Activated CD8-positive, alpha-beta T cell treated with anti-CD3 and anti-CD28 coated beads for 36 hours (primary cell): ENCODE data around the gene TSPYL6. TPM values are rescaled to one million over a fixed set of nuclear protein-coding genes. Genes with fewer than 3 reads are reported as not detected.
"Not testable (repeated sequence)": the region's sequence is repeated elsewhere in the genome, so short reads cannot be mapped to it uniquely, and the experiment has no call there.

Experiments
- ATAC-seq: fragments of 200-7000 bp; cut with Tn5 transposase; one replicate; pipeline ENCODE4 v1.10.0; 2021; ENCODE audit warnings: mild to moderate bottlenecking, moderate library complexity
- CTCF ChIA-PET: fragments of 350-600 bp; sonication (Branson Sonifier 250); formaldehyde crosslinking; loops from one replicate; lab custom pipeline; 2021; ENCODE audit warnings: antibody characterized with exemption; lab: Charles Lee
- POLR2A ChIA-PET: fragments of 350-600 bp; sonication (Branson Sonifier 250); formaldehyde crosslinking; loops from one replicate; lab custom pipeline; 2021; ENCODE audit warnings: antibody characterized with exemption; lab: Charles Lee
- DNase-seq: peaks from one replicate; pipeline ENCODE4 v3.0.0-alpha.2; 2020
- H3K27ac Mint-ChIP-seq: one replicate; pipeline ENCODE4 v1.8.0; 2021; ENCODE audit warnings: mild to moderate bottlenecking, mixed read lengths
- H3K27me3 Mint-ChIP-seq: one replicate; pipeline ENCODE4 v1.8.0; 2021; ENCODE audit warnings: mixed read lengths
- H3K36me3 Mint-ChIP-seq: one replicate; pipeline ENCODE4 v1.8.0; 2021; ENCODE audit warnings: low read depth, mixed read lengths
- H3K4me1 Mint-ChIP-seq: one replicate; pipeline ENCODE4 v1.8.0; 2021; ENCODE audit warnings: low read depth, mixed read lengths
- H3K4me3 Mint-ChIP-seq: one replicate; pipeline ENCODE4 v1.8.0; 2021; ENCODE audit warnings: mild to moderate bottlenecking, moderate library complexity, mixed read lengths
- H3K9me3 Mint-ChIP-seq: one replicate; pipeline ENCODE4 v1.8.0; 2021; ENCODE audit warnings: mixed read lengths
- CTCF ChIP-seq: fragments of 200-600 bp; IDR thresholded peaks from one replicate; pipeline ENCODE4 v1.8.0; 2022; ENCODE audit warnings: antibody characterized with exemption, mild to moderate bottlenecking
- intact Hi-C: fragments of 100-400 bp; cut with micrococcal nuclease; formaldehyde crosslinking; loops from one replicate; pipeline ENCODE4 v1.10.0; 2022
- total RNA-seq, 2 experiments: library from RNA; stranded (reverse); gene quantifications; one replicate each; pipeline ENCODE4 v1.2.3, GENCODE V29; 2021

The TSPYL6 gene
- total RNA-seq = not detected

DNA sequence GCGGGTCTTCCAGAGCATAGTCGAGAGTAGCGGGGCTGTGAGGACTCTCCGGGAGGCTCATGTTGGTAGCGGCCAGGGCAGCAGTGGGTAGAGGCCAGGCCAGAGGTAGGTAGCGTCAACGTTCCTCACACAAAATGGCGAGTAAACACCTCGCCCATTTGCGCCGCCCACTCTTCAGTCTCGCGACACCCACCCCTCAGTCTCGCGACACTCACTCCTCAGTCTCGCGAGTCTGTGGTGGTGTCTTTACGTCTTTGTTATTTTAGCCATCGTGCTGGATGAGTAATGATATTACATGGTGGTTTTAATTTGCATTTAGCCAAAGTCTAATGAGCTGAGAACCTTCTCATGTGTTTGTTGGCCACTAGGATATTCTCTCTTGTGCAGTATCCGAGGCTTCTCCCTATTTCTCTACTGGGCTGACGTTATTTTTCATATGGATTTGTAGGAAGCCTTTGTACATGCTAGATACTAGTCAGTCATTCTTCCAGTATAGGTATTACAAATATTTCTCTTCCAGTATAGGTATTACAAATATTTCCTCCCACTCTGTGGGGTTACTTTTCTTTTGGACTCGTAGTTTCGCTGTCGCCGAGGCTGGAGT is at the start of gene TSPYL6:
Gene TSPYL6 (minus strand): TSS at position 139 of the 604 bp plus-strand sequence. CDS start 78 bp downstream, at position 61.
- H3K27me3 Mint-ChIP-seq = no peaks in the 10 kb centered on the region

DNA sequence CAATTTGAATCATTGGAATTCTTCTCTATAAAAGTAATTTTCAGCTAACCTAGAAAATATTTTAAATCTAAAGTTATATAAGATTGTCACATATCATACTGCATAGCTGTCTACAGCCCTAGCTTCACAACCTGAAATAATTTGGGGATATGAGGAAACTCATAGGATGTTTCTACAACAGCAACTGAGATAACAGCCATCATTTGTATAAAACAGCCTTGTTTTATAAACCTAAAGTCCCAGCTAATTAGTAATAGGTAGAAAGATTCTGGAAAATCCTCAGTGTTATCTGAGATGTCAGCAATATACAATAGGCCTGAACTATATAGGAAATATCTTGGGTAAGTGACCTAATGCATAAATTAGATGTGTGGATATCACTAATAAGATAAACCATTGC is 47.6 kb upstream of the TSPYL6 start:
- no peaks in the 10 kb centered on the region for H3K4me1 Mint-ChIP-seq
- ATAC-seq = no peak
- no peak for TF ChIP-seq CTCF
- H3K4me3 Mint-ChIP-seq = no peak overlapping the region
- DNase-seq = no peak
- H3K9me3 Mint-ChIP-seq = no peaks in the 10 kb centered on the region
- ChIA-PET CTCF (no interaction called here), POLR2A (no interaction called here)
- no peaks in the 10 kb centered on the region for H3K36me3 Mint-ChIP-seq
- no peaks in the 10 kb centered on the region for H3K27me3 Mint-ChIP-seq
- no peak overlapping the region for H3K27ac Mint-ChIP-seq
- intact Hi-C loops = no loop called here

More for the DNA sequence above, at the start of gene TSPYL6:
- DNase-seq = no peak
- POLR2A ChIA-PET = no interaction called here
- Mint-ChIP-seq H3K4me1 (no peaks in the 10 kb centered on the region), H3K36me3 (peaks cover 2% of the 10 kb centered on the region), H3K9me3 (no peaks in the 10 kb centered on the region), H3K4me3 (no peak within 1 kb of the TSS), H3K27ac (no peak within 1 kb of the TSS)
- no peak for ATAC-seq
- CTCF ChIA-PET = no interaction called here
- intact Hi-C loops = no loop called here
- TF ChIP-seq CTCF = no peak

GRCh38 chr2:54298514-54298913 is 42.5 kb upstream of the TSPYL6 start:
- no peak overlapping the region for H3K27ac Mint-ChIP-seq
- no peak overlapping the region for H3K4me3 Mint-ChIP-seq
- no peaks in the 10 kb centered on the region for H3K36me3 Mint-ChIP-seq
- TF ChIP-seq CTCF = no peak
- CTCF ChIA-PET = no interaction called here
- DNase-seq (no peak), ATAC-seq (no peak)
- POLR2A ChIA-PET = no interaction called here
- H3K27me3 Mint-ChIP-seq = no peaks in the 10 kb centered on the region
- no peaks in the 10 kb centered on the region for H3K9me3 Mint-ChIP-seq
- H3K4me1 Mint-ChIP-seq = no peaks in the 10 kb centered on the region
- intact Hi-C loops = no loop called here

GRCh38 chr2:54295911-54296310 is 39.9 kb upstream of the TSPYL6 start:
- ChIA-PET CTCF (no interaction called here), POLR2A (no interaction called here)
- Mint-ChIP-seq H3K4me3 (no peak overlapping the region), H3K27ac (no peak overlapping the region), H3K9me3 (no peaks in the 10 kb centered on the region), H3K27me3 (no peaks in the 10 kb centered on the region), H3K36me3 (no peaks in the 10 kb centered on the region), H3K4me1 (no peaks in the 10 kb centered on the region)
- no peak for TF ChIP-seq CTCF
- ATAC-seq = no peak
- no peak for DNase-seq
- intact Hi-C loops = no loop called here

DNA sequence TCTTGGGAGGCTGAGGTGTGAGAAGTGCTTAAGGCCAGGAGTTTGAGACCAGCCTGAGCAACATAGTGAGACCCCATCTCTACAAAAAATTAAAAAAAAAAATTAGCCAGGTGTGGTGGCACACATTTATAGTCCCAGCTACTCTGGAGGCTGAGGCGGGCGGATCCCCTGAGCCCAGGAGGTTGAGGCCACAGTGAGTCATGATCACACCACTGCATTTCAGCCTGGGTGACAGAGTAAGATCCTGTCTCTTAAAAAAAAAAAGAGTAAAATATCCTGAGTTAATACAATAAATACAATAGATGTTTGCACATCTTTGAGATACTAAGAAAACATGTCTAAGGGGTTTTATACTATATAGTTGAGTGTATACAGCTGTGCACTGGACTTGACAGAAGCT is 38.6 kb upstream of the TSPYL6 start:
- CTCF ChIA-PET = interaction anchor here (0.7 to 1.8 kb wide), 2 partner anchors 16 to 410 kb away, joined by 3 to 4 read pairs; no protein-coding TSS in a partner anchor
- DNase-seq = peak; percentile 9
- H3K4me1 Mint-ChIP-seq, H3K27me3 Mint-ChIP-seq, intact Hi-C loops, ATAC-seq, H3K27ac Mint-ChIP-seq, POLR2A ChIA-PET, H3K4me3 Mint-ChIP-seq, H3K36me3 Mint-ChIP-seq, H3K9me3 Mint-ChIP-seq: not testable (repeated sequence)
